Adrenal gland (tissue), 5 donors: ENCODE measurements around the gene OTX1.

Experiments
- CTCF ChIP-seq, 6 experiments: fragments of 450-650 bp in 4 of 6; fragments of 200-600 bp in 2 of 6; sonication (generic) in 1 of 6; IDR thresholded peaks; 1 replicate in 5 of 6; 2 replicates in 1 of 6; pipeline versions ENCODE4 v1.5.1 to v1.8.0; 2016 to 2021; ENCODE audit warnings: antibody characterized with exemption in 6 of 6, mild to moderate bottlenecking in 2 of 6, moderate library complexity in 1 of 6
- POLR2A ChIP-seq, 2 donors: fragments of 450-650 bp; IDR thresholded peaks; one replicate each; pipeline ENCODE4 v1.6.1; 2017; ENCODE audit warnings: antibody characterized with exemption in 2 of 2, mild to moderate bottlenecking in 2 of 2, moderate library complexity in 1 of 2
- donor health status: DM: no; HTN: no; CAD: no.

- TF ChIP-seq CTCF (IDR thresholded peaks at IDR 0.05) (no peak), POLR2A (IDR thresholded peaks at IDR 0.05) (no peak)
Measured at GRCh38 chr2:63051795-63052333, 1.2 kb downstream of the OTX1 start.
